Measurements from ENCODE around the gene GPRC5C.

GRCh38 chr17:74484066-74484465 lies 52.2 kb downstream of the GPRC5C start:
- TF ChIP-seq MAX (IDR thresholded peaks at IDR 0.05) (no peak), EP300 (IDR thresholded peaks at IDR 0.05; ENCODE audit: borderline replicate concordance) (no peak)

Data from Ishikawa (cell line).